ENCODE results near the gene VASH1. TPM values are rescaled to one million over a fixed set of nuclear protein-coding genes. Genes with fewer than 3 reads are reported as not detected.

VASH1 gene
- total RNA-seq, 1 experiment from 2014 or later = 5.2 TPM

- Histone ChIP-seq H3K36me3 (ENCODE audit: control insufficient read depth, insufficient read depth, low read length) (no peaks in the 10 kb centered on the region), H3K4me1 (ENCODE audit: control insufficient read depth, insufficient read depth, low read length) (no peaks in the 10 kb centered on the region), H3K27me3 (ENCODE audit: control insufficient read depth, insufficient read depth, low read length) (no peaks in the 10 kb centered on the region), H3K27ac (ENCODE audit: low read length) (no peak overlapping the region), H3K9me3 (ENCODE audit: control insufficient read depth, insufficient read depth, low read depth, low read length) (no peaks in the 10 kb centered on the region), H3K4me3 (ENCODE audit: low read depth in 2 of 2, low read length in 2 of 2) (no peak overlapping the region)
- no TSS peak for BruUV-seq (replicated peaks)
- intact Hi-C loops (cut with micrococcal nuclease; ENCODE audit: unreplicated experiment) (no loop called here), in situ Hi-C loops (cut with HindIII; ENCODE audit: low pct_unique_long_range_greater_than_20kb, low sequenced_read_pairs) (no loop called here)
- ATAC-seq (no peak), DNase-seq (ENCODE audit: low read depth, low spot score) (no peak)
- CTCF ChIA-PET = no interaction called here
- TF ChIP-seq POLR2AphosphoS5 (IDR thresholded peaks at IDR 0.05; ENCODE audit: low read depth, low read length) (no peak), CTCF (IDR thresholded peaks at IDR 0.05) (no peak), SIN3A (IDR thresholded peaks at IDR 0.05; ENCODE audit: borderline replicate concordance, insufficient read depth, low read depth, low read length) (no peak), TCF7L2 (IDR thresholded peaks at IDR 0.05; ENCODE audit: low read depth, low read length) (no peak), REST (IDR thresholded peaks at IDR 0.05; ENCODE audit: insufficient read depth in 1 of 2, low read depth in 2 of 2, low read length in 1 of 2) (no peak)
- POLR2A ChIA-PET = no interaction called here
These were observed 7.6 kb upstream of the VASH1 start for GRCh38 chr14:76753541-76754198.

- DNase-seq (ENCODE audit: low read depth, low spot score) = no peak
- ChIA-PET POLR2A (no interaction called here), CTCF (interaction anchor here (0.6 kb wide), 1 partner anchor 146 kb away, joined by 3 read pairs; no protein-coding TSS in a partner anchor)
These were observed 6.7 kb upstream of the VASH1 start for GRCh38 chr14:76754586-76754985.

More at GRCh38 chr14:76754586-76754985, 6.7 kb upstream of the VASH1 start:
- no peak for ATAC-seq
- Histone ChIP-seq H3K27me3 (ENCODE audit: control insufficient read depth, insufficient read depth, low read length) (no peaks in the 10 kb centered on the region), H3K4me3 (ENCODE audit: low read depth in 2 of 2, low read length in 2 of 2) (no peak overlapping the region), H3K27ac (ENCODE audit: low read length) (no peak overlapping the region), H3K36me3 (ENCODE audit: control insufficient read depth, insufficient read depth, low read length) (no peaks in the 10 kb centered on the region), H3K4me1 (ENCODE audit: control insufficient read depth, insufficient read depth, low read length) (no peaks in the 10 kb centered on the region), H3K9me3 (ENCODE audit: control insufficient read depth, insufficient read depth, low read depth, low read length) (no peaks in the 10 kb centered on the region)
- TF ChIP-seq SIN3A (IDR thresholded peaks at IDR 0.05; ENCODE audit: borderline replicate concordance, insufficient read depth, low read depth, low read length) (no peak), POLR2AphosphoS5 (IDR thresholded peaks at IDR 0.05; ENCODE audit: low read depth, low read length) (no peak), REST (IDR thresholded peaks at IDR 0.05; ENCODE audit: insufficient read depth in 1 of 2, low read depth in 2 of 2, low read length in 1 of 2) (no peak), CTCF (IDR thresholded peaks at IDR 0.05) (no peak), TCF7L2 (IDR thresholded peaks at IDR 0.05; ENCODE audit: low read depth, low read length) (no peak)
- intact Hi-C loops (cut with micrococcal nuclease; ENCODE audit: unreplicated experiment) = no loop called here
- in situ Hi-C loops (cut with HindIII; ENCODE audit: low pct_unique_long_range_greater_than_20kb, low sequenced_read_pairs) = no loop called here
- BruUV-seq (replicated peaks) = no TSS peak
